ENCODE data around the gene FUZ.

GRCh38 chr19:49845414-49845813 lies 32.3 kb upstream of the FUZ start:
- TF ChIP-seq CTCF (IDR thresholded peaks at IDR 0.05) (no peak), POLR2A (IDR thresholded peaks at IDR 0.05) (no peak)
